NCI-H1436 treated with DMSO at 0.1 percent for 48 hours (cell line): Measurements from ENCODE around the gene GCHFR.

Experiments
- DNase-seq: peaks from one replicate; lab custom pipeline; 2025; lab: John Stamatoyannopoulos, UW

The GCHFR gene

DNA sequence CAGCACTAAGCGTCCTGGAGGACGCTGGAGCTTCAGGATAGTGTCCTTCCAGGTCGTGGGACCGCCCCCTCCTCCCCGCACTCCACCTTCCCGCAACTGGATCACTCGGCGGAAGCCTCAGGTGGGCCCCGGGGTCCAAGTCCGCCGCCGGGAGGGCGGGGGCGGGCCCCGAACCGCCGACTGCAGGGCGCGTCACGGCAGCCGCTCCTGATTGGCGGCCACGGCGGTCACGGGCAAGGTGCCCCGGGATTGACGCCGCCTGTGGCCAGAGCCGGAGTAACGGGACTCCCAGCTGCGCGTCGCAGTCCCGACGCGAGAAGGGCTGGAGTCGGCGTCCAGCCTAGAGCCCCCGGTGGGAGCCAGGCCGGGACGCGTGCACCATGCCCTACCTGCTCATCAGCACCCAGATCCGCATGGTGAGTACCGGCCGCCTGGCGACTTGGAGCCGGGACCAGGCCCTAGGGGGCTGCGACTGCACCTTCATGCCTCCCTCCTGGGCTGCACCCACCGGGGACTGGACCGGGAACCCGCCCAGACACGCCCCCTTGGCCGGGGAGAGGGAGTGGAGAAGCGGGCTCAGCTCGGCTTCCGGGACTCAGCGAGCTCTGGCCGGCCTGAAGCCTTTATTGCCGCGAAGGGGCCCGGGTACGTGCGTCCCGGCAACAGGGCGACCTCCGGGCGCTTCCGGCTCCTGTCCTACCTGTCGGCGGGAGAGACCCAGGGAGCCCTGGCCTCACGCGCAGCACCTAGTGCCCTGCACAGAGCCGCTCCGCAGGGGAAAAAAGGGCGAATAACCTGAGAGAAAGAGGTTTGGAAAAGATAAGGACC, at the start of gene GCHFR:
Gene GCHFR, plus strand, starts transcription at position 268 of the 828 bp plus-strand sequence. Its CDS starts 113 bp downstream, at position 381.
- DNase-seq, result no peak

DNA sequence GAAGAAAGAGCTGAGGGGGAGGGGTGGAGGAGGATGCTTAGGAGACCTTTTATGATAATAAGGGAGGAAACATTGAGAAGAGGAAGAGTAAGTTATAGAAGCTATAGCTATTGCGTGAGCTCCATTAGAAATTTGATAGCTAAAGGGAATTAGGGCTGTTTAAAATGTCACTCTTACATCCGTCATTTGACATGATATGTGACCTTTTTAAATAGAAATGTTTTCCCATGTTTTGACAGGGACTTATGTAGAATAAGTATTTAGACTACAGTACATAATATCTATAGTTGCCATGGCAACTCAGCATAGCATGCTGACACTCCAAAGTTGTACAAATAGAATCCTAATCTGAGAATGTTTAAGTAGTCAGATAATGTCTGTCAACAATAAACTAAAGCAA, 49.7 kb upstream of the GCHFR start:
- DNase-seq, result no peak

DNA sequence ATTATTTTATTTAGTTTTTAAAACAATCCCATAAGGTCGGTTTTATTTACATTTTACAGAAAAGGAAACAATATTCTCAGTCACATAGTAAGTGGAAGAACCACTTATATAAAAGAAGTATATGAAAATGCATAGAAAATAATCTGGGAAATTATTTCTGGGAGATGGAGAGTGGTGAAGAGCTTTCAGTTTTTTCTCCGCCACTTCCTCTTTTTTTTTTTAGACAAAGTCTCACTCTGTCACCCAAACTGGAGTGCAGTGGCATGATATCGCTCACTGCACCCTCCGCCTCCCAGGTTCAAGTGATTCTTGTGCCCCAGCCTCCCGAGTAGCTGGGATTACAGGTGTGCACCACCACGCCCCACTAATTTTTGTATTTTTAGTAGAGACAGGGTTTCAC, 47.7 kb upstream of the GCHFR start:
- DNase-seq, result no peak

DNA sequence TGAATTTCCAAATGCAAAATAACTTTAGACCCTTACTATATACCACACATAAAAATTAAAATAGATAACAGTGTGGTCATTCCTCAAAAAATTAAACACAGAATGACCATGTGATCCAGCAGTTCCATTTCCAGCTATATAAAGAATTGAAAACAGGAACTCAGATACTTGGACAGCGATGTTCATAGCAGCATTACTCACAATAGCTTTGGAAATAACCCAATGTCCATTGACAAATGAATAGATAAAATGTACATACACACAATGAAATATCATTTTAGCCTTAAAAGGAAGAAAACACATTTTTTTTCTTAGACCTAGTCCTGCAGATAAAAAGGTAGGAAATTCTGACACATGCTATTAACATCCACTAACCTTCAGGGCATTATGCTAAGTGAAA, 42.2 kb upstream of the GCHFR start:
- no peak for DNase-seq

- DNase-seq, result no peak
Measured at GRCh38 chr15:40722354-40722753, 41.5 kb upstream of the GCHFR start.

GRCh38 chr15:40722934-40723333, 40.9 kb upstream of the GCHFR start:
- DNase-seq, result no peak

DNA sequence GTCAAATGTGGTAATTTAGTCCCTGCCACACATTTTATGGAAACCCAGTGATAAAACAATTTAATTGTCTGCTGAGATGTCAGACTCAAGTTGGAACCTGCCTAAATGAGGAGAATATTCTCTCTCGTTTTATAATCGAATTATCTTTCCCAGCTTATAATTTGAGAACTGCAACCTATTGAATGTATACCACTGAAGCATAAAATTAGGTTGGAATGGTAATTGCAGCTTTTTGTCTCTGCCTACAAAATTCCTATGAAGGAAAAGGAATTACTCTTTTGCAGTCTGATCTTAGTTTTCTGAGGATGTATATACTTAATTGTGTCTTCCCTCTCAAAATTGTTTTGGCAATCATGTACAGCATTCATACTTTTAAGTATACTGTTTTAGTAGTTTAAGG, 39.9 kb upstream of the GCHFR start:
- DNase-seq, result no peak

DNA sequence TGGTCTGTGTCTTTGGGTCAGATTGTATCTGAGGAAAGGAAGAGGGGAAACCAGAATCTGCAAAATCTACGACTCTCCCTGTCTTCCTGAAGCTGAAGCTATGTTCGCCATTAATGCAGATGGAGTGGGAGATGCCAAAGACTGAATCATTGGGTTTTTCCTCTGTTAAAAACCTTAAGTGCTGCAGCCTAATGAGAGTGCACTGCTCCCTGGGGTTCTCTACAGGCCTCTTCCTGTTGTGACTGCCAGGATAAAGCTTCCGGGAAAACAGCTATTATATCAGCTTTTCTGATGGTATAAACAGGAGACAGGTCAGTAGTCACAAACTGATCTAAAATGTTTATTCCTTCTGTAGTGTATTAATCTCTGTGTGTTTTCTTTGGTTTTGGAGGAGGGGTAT, 32.8 kb upstream of the GCHFR start:
- no peak for DNase-seq

DNA sequence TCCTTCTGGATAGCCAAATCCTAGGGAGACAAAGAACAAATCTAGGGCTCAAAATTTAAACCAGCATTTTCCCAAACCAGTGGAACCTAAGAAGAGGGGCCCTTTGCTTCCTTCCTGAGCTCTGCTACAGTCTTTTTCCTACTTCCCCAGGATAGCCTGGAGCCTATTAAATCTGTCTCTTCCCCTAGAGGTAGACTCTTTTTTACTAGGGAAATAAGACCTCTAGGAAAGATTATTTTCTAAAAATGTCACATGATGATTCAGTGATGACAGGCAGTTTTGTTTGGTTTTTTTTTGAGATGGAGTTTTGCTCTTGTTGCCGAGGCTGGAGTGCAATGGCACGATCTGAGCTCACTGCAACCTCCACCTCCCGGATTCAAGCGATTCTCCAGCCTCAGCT, 27.3 kb upstream of the GCHFR start:
- no peak for DNase-seq

GRCh38 chr15:40737048-40737447, 26.8 kb upstream of the GCHFR start:
- no peak for DNase-seq

DNA sequence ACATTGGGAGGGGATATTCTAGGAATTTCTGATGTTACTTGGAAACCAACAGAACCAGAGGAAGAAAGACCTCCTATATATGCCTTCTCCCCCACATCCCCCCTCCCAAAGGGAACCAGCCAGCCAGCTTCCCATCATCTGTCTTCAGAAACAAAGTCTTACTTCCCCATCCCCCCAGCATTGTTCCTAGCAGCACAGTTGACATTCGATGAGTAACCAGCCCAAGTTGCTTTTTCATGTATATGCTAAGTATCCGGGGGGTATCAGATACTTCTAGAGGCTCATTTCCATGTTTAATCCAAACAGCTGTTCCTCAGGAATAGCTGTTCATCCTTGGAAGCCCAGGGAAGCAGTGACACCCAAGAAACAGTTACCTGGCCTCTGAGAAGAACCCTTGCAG, 24.8 kb upstream of the GCHFR start:
- no peak for DNase-seq

DNA sequence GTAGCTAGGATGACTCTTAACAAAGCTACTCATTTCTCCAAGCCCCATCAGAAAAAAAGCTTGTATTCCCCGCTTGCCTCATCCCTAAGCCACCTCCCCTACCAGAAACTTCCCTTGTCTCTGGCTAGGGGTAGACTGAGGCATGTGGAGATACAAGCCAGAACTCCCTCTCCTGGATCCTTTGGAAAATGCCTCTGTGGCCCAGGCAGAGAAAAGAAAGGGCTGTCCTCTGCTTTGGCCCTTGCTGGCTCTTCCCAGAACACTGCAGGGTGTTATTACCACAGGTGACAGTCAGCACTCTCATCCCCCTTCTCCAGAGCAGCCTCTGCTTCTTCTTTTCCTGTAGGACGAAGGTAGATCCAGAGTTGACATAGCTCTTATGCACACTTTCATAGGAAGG, 24.0 kb upstream of the GCHFR start:
- DNase-seq, result no peak

DNA sequence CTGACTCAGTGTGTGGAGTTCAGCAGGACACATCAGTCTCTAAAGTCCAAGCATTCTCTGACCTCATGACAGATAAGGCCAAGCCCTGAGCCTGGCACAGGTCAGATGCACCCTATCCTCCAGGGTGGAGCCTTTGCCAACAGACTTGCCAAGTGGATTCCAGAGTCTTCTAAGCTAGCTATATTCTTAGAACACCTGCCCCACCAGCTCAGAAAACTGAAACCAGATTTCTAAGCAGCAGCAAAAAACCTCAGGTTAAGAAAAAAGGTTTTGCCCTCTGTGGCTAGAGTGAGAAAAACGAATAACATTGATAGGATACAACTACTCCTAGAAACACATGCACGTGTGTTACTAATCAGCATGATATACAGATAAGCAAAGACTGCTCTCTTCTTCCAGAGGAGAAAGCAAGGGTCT, 20.4 kb upstream of the GCHFR start:
- DNase-seq, result no peak

- no peak for DNase-seq
Measured at GRCh38 chr15:40743921-40744814, 19.7 kb upstream of the GCHFR start.

GRCh38 chr15:40744815-40745152, 19.1 kb upstream of the GCHFR start:
- no peak for DNase-seq

- no peak for DNase-seq
Measured at GRCh38 chr15:40746916-40747418, 16.9 kb upstream of the GCHFR start.

GRCh38 chr15:40747685-40748631, 15.9 kb upstream of the GCHFR start:
- DNase-seq, result no peak

- no peak for DNase-seq
Measured at GRCh38 chr15:40749151-40749630, 14.7 kb upstream of the GCHFR start.

DNA sequence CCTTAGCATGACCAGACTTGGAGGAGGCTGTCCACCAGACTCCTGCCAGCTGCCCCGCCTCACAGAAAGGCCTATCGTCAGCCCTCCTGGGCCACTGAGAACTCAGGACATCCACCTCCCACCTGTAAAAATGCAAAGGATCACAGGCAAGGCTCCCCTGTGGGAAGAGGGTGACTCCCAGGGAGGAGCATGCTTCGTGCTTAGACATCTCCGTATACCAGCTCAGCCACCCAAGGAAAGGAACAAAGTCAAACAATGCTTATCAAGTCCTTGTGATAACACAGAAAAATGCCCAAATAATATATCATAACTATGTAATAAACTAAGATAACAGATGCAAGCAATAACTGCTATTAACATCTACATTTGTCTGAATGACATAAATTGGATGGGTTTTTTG, 13.0 kb upstream of the GCHFR start:
- no peak for DNase-seq

GRCh38 chr15:40751745-40752144, 12.1 kb upstream of the GCHFR start:
- no peak for DNase-seq

DNA sequence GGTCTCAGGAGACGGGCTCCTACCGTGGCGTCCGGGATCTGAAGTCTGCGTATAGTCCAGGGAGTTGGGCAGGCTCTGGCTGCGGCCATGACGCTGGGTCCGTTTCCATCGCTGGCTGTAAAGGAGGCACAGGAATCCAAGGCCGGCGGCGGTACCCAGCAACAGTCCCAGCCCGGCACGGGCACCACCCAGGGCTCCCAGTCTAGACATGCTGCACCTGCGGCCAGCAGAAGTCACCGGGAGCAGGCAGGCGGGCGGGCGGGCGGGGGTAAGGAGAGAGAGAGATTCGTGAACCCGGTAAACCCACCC, 9.3 kb upstream of the GCHFR start:
- no peak for DNase-seq
